Fibroblast of skin of scalp (primary cell): ENCODE data around the gene CNKSR3.
A peak's percentile ranks its signal among the peaks of the same experiment; 100 is the strongest.

ENCODE experiments used
- DNase-seq: peaks from one replicate; pipeline ENCODE4 v3.0.0-alpha.2; 2013

The CNKSR3 gene

GRCh38 chr6:154377726-154378125 lies 132.8 kb downstream of the CNKSR3 start:
- DNase-seq = no peak

GRCh38 chr6:154373971-154374370 lies 136.5 kb downstream of the CNKSR3 start:
- no peak for DNase-seq

GRCh38 chr6:154371281-154371680 lies 139.2 kb downstream of the CNKSR3 start:
- no peak for DNase-seq

- DNase-seq = peak; percentile 70
Observed at GRCh38 chr6:154370545-154370944, 139.9 kb downstream of the CNKSR3 start.

- no peak for DNase-seq
Observed at GRCh38 chr6:154367839-154368695, 142.4 kb downstream of the CNKSR3 start.

GRCh38 chr6:154367336-154367735 lies 143.1 kb downstream of the CNKSR3 start:
- DNase-seq = no peak

- DNase-seq = peak; percentile 43
Observed at GRCh38 chr6:154363821-154364220, 146.7 kb downstream of the CNKSR3 start.

GRCh38 chr6:154361476-154361875 lies 149.0 kb downstream of the CNKSR3 start:
- DNase-seq = no peak

- DNase-seq = no peak
Observed at GRCh38 chr6:154360476-154360875, 150.0 kb downstream of the CNKSR3 start.

- no peak for DNase-seq
Observed at GRCh38 chr6:154359679-154360078, 150.8 kb downstream of the CNKSR3 start.

- DNase-seq = peak; percentile 4
Observed at GRCh38 chr6:154359161-154359574, 151.3 kb downstream of the CNKSR3 start.

- no peak for DNase-seq
Observed at GRCh38 chr6:154358019-154358545, 152.4 kb downstream of the CNKSR3 start.

- no peak for DNase-seq
Observed at GRCh38 chr6:154356690-154357089, 153.8 kb downstream of the CNKSR3 start, which contains the start of gene IPCEF1. Gene IPCEF1, minus strand, starts transcription at chr6:154356803. Its CDS starts 90,856 bp downstream, at chr6:154265947.

- no peak for DNase-seq
Observed at GRCh38 chr6:154356113-154356512, 154.4 kb downstream of the CNKSR3 start.

- DNase-seq = no peak
Observed at GRCh38 chr6:154354265-154354777, 156.2 kb downstream of the CNKSR3 start.

- DNase-seq = no peak
Observed at GRCh38 chr6:154353626-154354025, 156.9 kb downstream of the CNKSR3 start.

- DNase-seq = no peak
Observed at GRCh38 chr6:154352898-154353585, 157.4 kb downstream of the CNKSR3 start.

GRCh38 chr6:154350293-154350692 lies 160.2 kb downstream of the CNKSR3 start:
- no peak for DNase-seq

- no peak for DNase-seq
Observed at GRCh38 chr6:154347981-154348380, 162.5 kb downstream of the CNKSR3 start.

GRCh38 chr6:154345811-154346210 lies 164.7 kb downstream of the CNKSR3 start:
- no peak for DNase-seq

- DNase-seq = peak; percentile 39
Observed at GRCh38 chr6:154343473-154344308, 166.8 kb downstream of the CNKSR3 start.

GRCh38 chr6:154341871-154342270 lies 168.6 kb downstream of the CNKSR3 start:
- peak; percentile 30 for DNase-seq
